Transverse colon (tissue), 4 donors: ENCODE measurements around the gene COX8A.

ENCODE experiments used
- CTCF ChIP-seq, 5 experiments: fragments of 200-600 bp in 3 of 5; fragments of 450-650 bp in 2 of 5; sonication (generic) in 3 of 5; IDR thresholded peaks; 1 replicate in 2 of 5; 2 replicates in 3 of 5; pipeline ENCODE4 v1.5.1; 2016 to 2017; ENCODE audit warnings: antibody characterized with exemption in 5 of 5, inconsistent platforms in 3 of 5, mild to moderate bottlenecking in 2 of 5, moderate library complexity in 1 of 5
- EP300 ChIP-seq: sonication (generic); formaldehyde crosslinking; IDR thresholded peaks from one replicate; pipeline ENCODE4 v1.6.1; 2017; ENCODE audit warnings: antibody characterized with exemption, low read depth
- POLR2A ChIP-seq: fragments of 450-650 bp; IDR thresholded peaks from one replicate; pipeline ENCODE4 v1.6.1; 2016; ENCODE audit warnings: antibody characterized with exemption, mild to moderate bottlenecking, moderate library complexity
- POLR2AphosphoS5 ChIP-seq, 3 donors: sonication (generic); formaldehyde crosslinking; IDR thresholded peaks; one replicate each; pipeline ENCODE4 v1.6.1; 2016; ENCODE audit warnings: antibody characterized with exemption in 3 of 3

- TF ChIP-seq CTCF (IDR thresholded peaks at IDR 0.05) (no peak), EP300 (no peak), POLR2AphosphoS5 (IDR thresholded peaks at IDR 0.05) (peak; percentile 69 to 84 (median 82)), POLR2A (peak; percentile 73)
Observed at GRCh38 chr11:63986156-63986931, 11.9 kb downstream of the COX8A start, which contains the start of gene OTUB1.
